ENCODE measurements around the gene RREB1. TPM values are rescaled to one million over a fixed set of nuclear protein-coding genes. Genes with fewer than 3 reads are reported as not detected.
A peak's percentile ranks its signal among the peaks of the same experiment; 100 is the strongest.

RREB1 gene
- total and polyA plus RNA-seq, 12 donors = 8.0 to 79.5 (median 48.7) TPM

- no peaks in the 10 kb centered on the region for H3K9me3 ChIP-seq (replicated peaks in 1 of 3)
- H3K4me1 ChIP-seq (replicated peaks in 1 of 2) = peaks cover 8 to 13% of the 10 kb centered on the region in 2 donors
- intact Hi-C loops (cut with DNase I) = no loop called here
- 97 to 100% (median 98%) methylated on average over 3 to 8 of the region's 8 CpGs for WGBS, 4 donors
- no peak overlapping the region for H3K27ac ChIP-seq
- peaks cover 0 to 32% of the 10 kb centered on the region in 2 donors for H3K36me3 ChIP-seq (replicated peaks in 1 of 2)
- H3K27me3 ChIP-seq = no peaks in the 10 kb centered on the region
- no peak for TF ChIP-seq POLR2A (IDR thresholded peaks at IDR 0.05)
- TF ChIP-seq CTCF (IDR thresholded peaks at IDR 0.05) = no peak
- DNase-seq = no peak
- no peak overlapping the region for H3K4me3 ChIP-seq
Measured at GRCh38 chr6:7203939-7204338, 96.2 kb downstream of the RREB1 start.

GRCh38 chr6:7204726-7205125 is 97.0 kb downstream of the RREB1 start:
- intact Hi-C loops (cut with DNase I) = no loop called here
- Histone ChIP-seq H3K9me3 (replicated peaks in 1 of 3) (no peaks in the 10 kb centered on the region), H3K4me3 (no peak overlapping the region), H3K36me3 (replicated peaks in 1 of 2) (peaks cover 0 to 32% of the 10 kb centered on the region in 2 donors), H3K27ac (no peak overlapping the region), H3K27me3 (no peaks in the 10 kb centered on the region), H3K4me1 (replicated peaks in 1 of 2) (peaks cover 9 to 17% of the 10 kb centered on the region in 2 donors)
- WGBS, 4 donors = 91 to 94% (median 91%) methylated on average over 3 of the region's 3 CpGs
- TF ChIP-seq CTCF (IDR thresholded peaks at IDR 0.05) = no peak
- no peak for TF ChIP-seq POLR2A (IDR thresholded peaks at IDR 0.05)
- DNase-seq = no peak

- peaks cover 9 to 22% of the 10 kb centered on the region in 2 donors for H3K4me1 ChIP-seq (replicated peaks in 1 of 2)
- no peak overlapping the region for H3K4me3 ChIP-seq
- intact Hi-C loops (cut with DNase I) = no loop called here
- H3K36me3 ChIP-seq (replicated peaks in 1 of 2) = peaks cover 0 to 45% of the 10 kb centered on the region in 2 donors
- no peaks in the 10 kb centered on the region for H3K27me3 ChIP-seq
- peak overlapping the region in 1 of 5 donors; percentile 22 for H3K27ac ChIP-seq
- 80 to 94% (median 85%) methylated on average over 4 of the region's 4 CpGs for WGBS, 4 donors
- no peaks in the 10 kb centered on the region for H3K9me3 ChIP-seq (replicated peaks in 1 of 3)
- TF ChIP-seq POLR2A (IDR thresholded peaks at IDR 0.05) = no peak
- TF ChIP-seq CTCF (IDR thresholded peaks at IDR 0.05) = no peak
- no peak for DNase-seq
Measured at GRCh38 chr6:7207720-7208119, 100.0 kb downstream of the RREB1 start.

GRCh38 chr6:7213416-7213815 is 105.7 kb downstream of the RREB1 start:
- peaks cover 0 to 45% of the 10 kb centered on the region in 2 donors for H3K36me3 ChIP-seq (replicated peaks in 1 of 2)
- no peak for DNase-seq
- peak overlapping the region in 1 of 5 donors; percentile 13 for H3K27ac ChIP-seq
- H3K4me1 ChIP-seq (replicated peaks in 1 of 2) = peaks cover 42 to 54% of the 10 kb centered on the region in 2 donors
- intact Hi-C loops (cut with DNase I) = no loop called here
- H3K9me3 ChIP-seq (replicated peaks in 1 of 3) = no peaks in the 10 kb centered on the region
- TF ChIP-seq POLR2A (IDR thresholded peaks at IDR 0.05) (no peak), CTCF (IDR thresholded peaks at IDR 0.05) (no peak)
- no peaks in the 10 kb centered on the region for H3K27me3 ChIP-seq
- H3K4me3 ChIP-seq = no peak overlapping the region
- WGBS, 4 donors = 91 to 98% (median 97%) methylated on average over 2 of the region's 2 CpGs

All from adrenal gland (tissue), 12 donors.